ENCODE results near the gene PPP1R14C. TPM values are rescaled to one million over a fixed set of nuclear protein-coding genes. Genes with fewer than 3 reads are reported as not detected.
A peak's percentile ranks its signal among the peaks of the same experiment; 100 is the strongest.

PPP1R14C gene
- total RNA-seq, 6 experiments from 2014 or later: 0.17 TPM; not detected in 5

DNA sequence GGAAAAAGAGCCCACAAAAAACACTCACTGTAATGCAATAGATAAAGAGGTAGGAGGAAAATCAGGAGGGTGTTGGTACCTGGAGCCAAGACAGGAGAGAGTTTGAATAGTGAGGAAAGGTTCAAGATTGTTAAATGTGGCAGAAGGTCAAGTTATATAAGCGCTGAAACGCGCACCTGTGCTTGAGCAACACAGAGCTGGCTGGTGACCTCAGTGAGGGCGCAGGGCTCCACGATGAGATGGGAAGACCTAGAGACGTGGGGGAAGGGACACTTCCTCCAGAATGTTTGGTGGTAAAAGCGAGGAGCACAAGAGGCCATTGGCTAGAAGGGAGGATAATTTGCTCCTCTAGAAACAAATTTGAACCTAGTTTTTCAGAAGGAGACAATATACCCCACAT is 4.2 kb upstream of the PPP1R14C start:
- TF ChIP-seq, protein P1, sequence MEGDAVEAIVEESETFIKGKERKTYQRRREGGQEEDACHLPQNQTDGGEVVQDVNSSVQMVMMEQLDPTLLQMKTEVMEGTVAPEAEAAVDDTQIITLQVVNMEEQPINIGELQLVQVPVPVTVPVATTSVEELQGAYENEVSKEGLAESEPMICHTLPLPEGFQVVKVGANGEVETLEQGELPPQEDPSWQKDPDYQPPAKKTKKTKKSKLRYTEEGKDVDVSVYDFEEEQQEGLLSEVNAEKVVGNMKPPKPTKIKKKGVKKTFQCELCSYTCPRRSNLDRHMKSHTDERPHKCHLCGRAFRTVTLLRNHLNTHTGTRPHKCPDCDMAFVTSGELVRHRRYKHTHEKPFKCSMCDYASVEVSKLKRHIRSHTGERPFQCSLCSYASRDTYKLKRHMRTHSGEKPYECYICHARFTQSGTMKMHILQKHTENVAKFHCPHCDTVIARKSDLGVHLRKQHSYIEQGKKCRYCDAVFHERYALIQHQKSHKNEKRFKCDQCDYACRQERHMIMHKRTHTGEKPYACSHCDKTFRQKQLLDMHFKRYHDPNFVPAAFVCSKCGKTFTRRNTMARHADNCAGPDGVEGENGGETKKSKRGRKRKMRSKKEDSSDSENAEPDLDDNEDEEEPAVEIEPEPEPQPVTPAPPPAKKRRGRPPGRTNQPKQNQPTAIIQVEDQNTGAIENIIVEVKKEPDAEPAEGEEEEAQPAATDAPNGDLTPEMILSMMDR (IDR thresholded peaks at IDR 0.05): no peak
- DNase-seq: no peak
- Mint-ChIP-seq H3K36me3 (ENCODE audit: low read depth) (no peaks in the 10 kb centered on the region), H3K4me3 (no peak overlapping the region), H3K27ac (no peak overlapping the region), H3K27me3 (ENCODE audit: insufficient read depth) (peaks cover 44% of the 10 kb centered on the region), H3K9me3 (no peaks in the 10 kb centered on the region), H3K4me1 (ENCODE audit: low read depth) (peaks cover 5% of the 10 kb centered on the region; the same call in 1 of the 2 replicates)

DNA sequence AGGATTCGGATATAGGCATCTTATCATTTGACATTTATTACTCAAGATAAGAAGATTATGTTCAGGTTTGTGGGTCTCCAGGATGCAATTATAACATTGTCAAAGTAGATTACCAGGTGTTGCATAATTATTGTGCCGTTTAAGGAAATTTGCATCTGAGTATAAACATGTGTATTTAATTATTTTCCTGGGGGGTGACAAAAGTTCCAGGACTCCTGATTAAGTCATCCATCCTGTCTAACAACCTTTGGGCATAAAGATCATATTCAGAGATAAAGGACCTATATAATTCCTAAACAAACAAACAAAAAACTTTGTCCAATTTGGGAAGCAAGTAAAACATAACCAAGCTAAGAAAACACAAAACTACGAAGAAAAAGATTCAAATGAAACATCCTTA is 3.3 kb upstream of the PPP1R14C start:
- Mint-ChIP-seq H3K27me3 (ENCODE audit: insufficient read depth) (peaks cover 43% of the 10 kb centered on the region), H3K27ac (no peak overlapping the region), H3K4me1 (ENCODE audit: low read depth) (peaks cover 5% of the 10 kb centered on the region; the same call in 1 of the 2 replicates), H3K36me3 (ENCODE audit: low read depth) (no peaks in the 10 kb centered on the region), H3K4me3 (no peak overlapping the region), H3K9me3 (no peaks in the 10 kb centered on the region)
- TF ChIP-seq, protein P1 (IDR thresholded peaks at IDR 0.05): no peak
- no peak for DNase-seq

DNA sequence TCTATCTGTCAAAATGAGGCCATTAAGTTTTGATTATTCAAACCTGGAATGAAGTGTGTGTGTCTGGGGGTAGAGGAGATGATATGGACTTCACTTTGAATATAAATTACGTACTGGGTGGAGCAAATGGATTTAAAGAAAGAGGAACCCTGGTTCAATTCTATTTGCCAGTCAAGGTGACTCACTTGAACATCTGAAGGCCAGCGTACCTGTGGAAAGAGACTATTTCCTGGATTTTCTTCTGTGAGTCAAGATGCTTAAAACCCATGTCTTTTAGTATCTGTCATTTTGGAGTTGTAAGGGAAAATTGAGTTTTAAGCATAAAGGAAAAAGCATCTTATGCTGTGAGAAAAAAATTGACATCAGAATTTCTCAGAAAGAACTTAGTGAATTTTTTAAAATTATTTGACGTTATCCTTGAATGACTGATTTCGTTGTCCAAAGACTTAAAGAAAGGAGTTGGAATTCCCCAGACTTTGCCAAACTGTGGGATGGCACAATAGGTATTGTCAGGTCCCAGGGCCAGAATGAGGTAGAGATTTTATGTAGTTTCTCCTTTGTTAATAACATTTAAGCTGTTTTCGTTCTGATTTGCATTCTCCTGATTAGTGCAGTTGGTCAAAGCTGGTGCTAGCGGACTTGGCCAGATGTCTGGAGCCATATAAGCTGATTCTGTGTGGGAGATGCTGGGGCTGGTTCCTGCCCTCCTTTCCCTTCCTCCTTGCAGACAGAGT is 2.4 kb upstream of the PPP1R14C start:
- Mint-ChIP-seq H3K27ac (no peak overlapping the region), H3K9me3 (no peaks in the 10 kb centered on the region), H3K4me3 (no peak overlapping the region), H3K4me1 (ENCODE audit: low read depth) (peaks cover 5% of the 10 kb centered on the region; the same call in 1 of the 2 replicates), H3K27me3 (ENCODE audit: insufficient read depth) (peaks cover 47% of the 10 kb centered on the region), H3K36me3 (ENCODE audit: low read depth) (no peaks in the 10 kb centered on the region)
- DNase-seq: no peak
- TF ChIP-seq, protein P1 (IDR thresholded peaks at IDR 0.05): no peak

DNA sequence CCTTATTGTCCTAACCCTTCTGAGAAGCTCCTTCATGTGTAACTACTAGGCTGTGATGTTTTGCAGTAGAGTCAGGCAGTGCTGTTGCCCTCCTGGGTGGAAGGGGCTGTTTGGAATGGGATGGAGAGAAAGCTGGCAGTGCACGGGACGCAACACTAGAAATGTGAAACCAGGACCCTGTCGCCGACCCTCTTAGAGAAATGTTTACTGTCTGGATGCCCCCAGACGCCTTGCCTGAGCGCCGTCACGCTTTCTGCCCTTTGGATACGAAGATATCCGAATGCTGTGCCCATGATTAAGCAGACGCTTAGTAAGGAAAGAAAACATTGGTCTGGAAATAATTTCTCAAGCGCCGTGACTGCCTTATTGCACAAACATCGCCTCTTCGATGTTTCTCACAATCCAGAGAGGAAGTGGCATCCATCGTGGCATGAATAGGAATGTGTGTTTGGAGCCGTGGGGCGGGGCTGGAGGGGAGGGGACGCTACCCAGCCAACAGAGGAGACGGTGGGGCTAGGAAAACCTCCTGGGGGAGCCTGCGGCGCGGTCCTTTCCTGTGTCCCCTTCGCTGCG is 661 bp upstream of the PPP1R14C start:
- Mint-ChIP-seq H3K27me3 (ENCODE audit: insufficient read depth) (peaks cover 34% of the 10 kb centered on the region), H3K4me1 (ENCODE audit: low read depth) (peaks cover 5% of the 10 kb centered on the region), H3K9me3 (no peaks in the 10 kb centered on the region), H3K36me3 (ENCODE audit: low read depth) (no peaks in the 10 kb centered on the region), H3K4me3 (peak overlapping the region; percentile 72), H3K27ac (no peak overlapping the region)
- TF ChIP-seq, protein P1 (IDR thresholded peaks at IDR 0.05): no peak
- DNase-seq: peak; percentile 13

- H3K27ac Mint-ChIP-seq: no peak overlapping the region
- H3K9me3 Mint-ChIP-seq: no peaks in the 10 kb centered on the region
- TF ChIP-seq, protein P1 (IDR thresholded peaks at IDR 0.05): no peak
- DNase-seq: no peak
- H3K36me3 Mint-ChIP-seq (ENCODE audit: low read depth): no peaks in the 10 kb centered on the region
- peaks cover 31% of the 10 kb centered on the region for H3K27me3 Mint-ChIP-seq (ENCODE audit: insufficient read depth)
- H3K4me3 Mint-ChIP-seq: peak overlapping the region; percentile 39; the same call in 1 of the 2 replicates
- H3K4me1 Mint-ChIP-seq (ENCODE audit: low read depth): peaks cover 5% of the 10 kb centered on the region
Observed at GRCh38 chr6:150143516-150144293, 861 bp downstream of the PPP1R14C start.
